HepG2 (cell line): ENCODE results near the gene PDCD2L. TPM values are rescaled to one million over a fixed set of nuclear protein-coding genes. Genes with fewer than 3 reads are reported as not detected.

Experiments
- ARNT ChIP-seq: fragments of 450-650 bp; IDR thresholded peaks from 2 replicates; pipeline ENCODE4 v1.6.1; 2017
- ELF3 ChIP-seq: IDR thresholded peaks from 2 replicates; pipeline ENCODE4 v1.6.1; 2016; ENCODE audit warnings: missing genetic modification reagents, missing compliant biosample characterization
- FOXK2 ChIP-seq: fragments of 450-650 bp; IDR thresholded peaks from 2 replicates; pipeline ENCODE4 v1.6.1; 2016
- NCOA5 ChIP-seq: sonication (generic); formaldehyde crosslinking; IDR thresholded peaks from 2 replicates; pipeline ENCODE4 v1.4.0; 2020; ENCODE audit warnings: missing genetic modification reagents
- PHF8 ChIP-seq: sonication (generic); formaldehyde crosslinking; IDR thresholded peaks from 2 replicates; pipeline ENCODE4 v1.5.0; 2020; ENCODE audit warnings: missing genetic modification reagents
- RARA ChIP-seq: IDR thresholded peaks from 2 replicates; pipeline ENCODE4 v1.6.1; 2016; ENCODE audit warnings: missing genetic modification reagents, missing compliant biosample characterization
- RBM39 ChIP-seq: fragments of 200-400 bp; formaldehyde crosslinking; IDR thresholded peaks from one replicate; pipeline ENCODE4 v1.6.1; 2018; ENCODE audit warnings: antibody characterized with exemption, mild to moderate bottlenecking, low read depth, low read length; ENCODE audit not compliant: poor library complexity, severe bottlenecking
- RFX1 ChIP-seq: fragments of 450-650 bp; IDR thresholded peaks from 2 replicates; pipeline ENCODE4 v1.6.1; 2017
- RFXANK ChIP-seq: IDR thresholded peaks from 2 replicates; pipeline ENCODE4 v1.6.1; 2016
- RFXAP ChIP-seq: sonication (generic); formaldehyde crosslinking; IDR thresholded peaks from 2 replicates; pipeline ENCODE4 v1.4.0; 2020; ENCODE audit warnings: missing genetic modification reagents, borderline replicate concordance
- SMAD3 ChIP-seq: sonication (generic); formaldehyde crosslinking; IDR thresholded peaks from 2 replicates; pipeline ENCODE4 v1.4.0; 2020; ENCODE audit warnings: missing genetic modification reagents
- TMF1 ChIP-seq: sonication (generic); formaldehyde crosslinking; IDR thresholded peaks from 2 replicates; pipeline ENCODE4 v1.8.1; 2022; ENCODE audit warnings: low read depth, missing genetic modification reagents
- YEATS4 ChIP-seq: sonication (generic); formaldehyde crosslinking; IDR thresholded peaks from 2 replicates; pipeline ENCODE4 v1.4.0; 2020; ENCODE audit warnings: missing genetic modification reagents, borderline replicate concordance
- ZFP1 ChIP-seq: IDR thresholded peaks from 2 replicates; pipeline ENCODE4 v1.6.1; 2016
- ZNF24 ChIP-seq: fragments of 450-650 bp; IDR thresholded peaks from 2 replicates; pipeline ENCODE4 v1.6.1; 2017; ENCODE audit warnings: antibody characterized with exemption, mild to moderate bottlenecking
- polyA plus RNA-seq, 8 experiments: library from polyadenylated mRNA; depleted of rRNA in 3 of 8; stranded (reverse) in 7 of 8; unstranded in 1 of 8; fragments of >200 nt; fragmentation: Illumina TruSeq in 4 of 8; extraction: Trizol in 4 of 8; gene quantifications; 2 replicates each; pipeline versions ENCODE4 v1.2.1 to v1.2.3, GENCODE V29; 2011 to 2016; ENCODE audit warnings: low read depth in 4 of 8, missing spikeins in 1 of 8, mixed read lengths in 1 of 8; ENCODE audit not compliant: insufficient read depth in 1 of 8
- total RNA-seq, 5 experiments: library from RNA; depleted of rRNA; stranded (reverse); fragments of >200 nt; fragmentation: Illumina TruSeq; extraction: Trizol; gene quantifications; 2 replicates each; pipeline ENCODE4 v1.2.3, GENCODE V29; 2016; ENCODE audit warnings: low read depth in 1 of 5
- TF ChIP-seq, protein P1 (sequence below): IDR thresholded peaks from 2 replicates; pipeline ENCODE4 v1.6.1; 2016; ENCODE audit warnings: mild to moderate bottlenecking
- TF ChIP-seq, protein P2 (sequence below): IDR thresholded peaks from 2 replicates; pipeline ENCODE4 v1.6.1; 2016; ENCODE audit warnings: low read depth, control low read depth
- TF ChIP-seq, protein P3 (sequence below): sonication (generic); formaldehyde crosslinking; IDR thresholded peaks from 2 replicates; pipeline ENCODE4 v1.4.0; 2020; ENCODE audit warnings: missing genetic modification reagents, mild to moderate bottlenecking, borderline replicate concordance
- TF ChIP-seq, protein P4 (sequence below): conservative IDR thresholded peaks from 2 replicates; pipeline ENCODE4 v1.6.1; 2018; ENCODE audit warnings: missing genetic modification reagents
- TF ChIP-seq, protein P5 (sequence below): sonication (generic); formaldehyde crosslinking; IDR thresholded peaks from 2 replicates; pipeline ENCODE4 v1.4.0; 2020; ENCODE audit warnings: missing genetic modification reagents
- TF ChIP-seq, protein P6 (sequence below): sonication (generic); formaldehyde crosslinking; IDR thresholded peaks from 2 replicates; pipeline ENCODE4 v1.4.0; 2020; ENCODE audit warnings: missing genetic modification reagents
- TF ChIP-seq, protein P7 (sequence below): sonication (generic); formaldehyde crosslinking; IDR thresholded peaks from 2 replicates; pipeline ENCODE4 v1.5.0; 2020; ENCODE audit warnings: missing genetic modification reagents

PDCD2L gene
- total and polyA plus RNA-seq, 2 of the 13 experiments (the other 11 are each of a cell fraction or from before 2014, with no cell fraction given): 29.3 to 35.2 TPM

DNA sequence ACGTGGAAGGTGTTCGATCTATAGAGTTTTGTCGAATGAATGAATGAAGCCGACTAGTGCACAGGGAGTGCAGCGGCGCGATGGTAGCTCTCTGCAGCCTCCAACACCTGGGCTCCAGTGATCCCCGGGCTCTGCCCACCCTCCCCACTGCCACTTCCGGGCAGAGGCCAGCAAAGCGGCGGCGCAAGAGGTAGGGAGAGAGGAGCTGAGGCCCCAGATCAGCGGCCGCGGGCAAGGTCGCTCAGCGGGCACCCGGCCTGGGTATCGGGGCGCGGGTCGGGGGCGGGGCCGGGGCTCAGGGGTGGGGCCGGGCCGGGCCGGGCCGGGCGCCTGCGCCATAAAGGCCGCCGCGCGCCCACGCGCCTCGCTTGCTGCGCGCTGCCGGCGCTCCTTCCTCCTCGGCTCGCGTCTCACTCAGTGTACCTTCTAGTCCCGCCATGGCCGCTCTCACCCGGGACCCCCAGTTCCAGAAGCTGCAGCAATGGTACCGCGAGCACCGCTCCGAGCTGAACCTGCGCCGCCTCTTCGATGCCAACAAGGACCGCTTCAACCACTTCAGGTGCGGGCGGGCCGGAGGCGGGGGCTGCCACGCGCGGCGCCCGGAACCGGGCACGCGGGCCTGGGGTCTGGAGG lies 39.3 kb upstream of the PDCD2L start, which contains the start of gene GPI (continued):
- TF ChIP-seq, protein P1, sequence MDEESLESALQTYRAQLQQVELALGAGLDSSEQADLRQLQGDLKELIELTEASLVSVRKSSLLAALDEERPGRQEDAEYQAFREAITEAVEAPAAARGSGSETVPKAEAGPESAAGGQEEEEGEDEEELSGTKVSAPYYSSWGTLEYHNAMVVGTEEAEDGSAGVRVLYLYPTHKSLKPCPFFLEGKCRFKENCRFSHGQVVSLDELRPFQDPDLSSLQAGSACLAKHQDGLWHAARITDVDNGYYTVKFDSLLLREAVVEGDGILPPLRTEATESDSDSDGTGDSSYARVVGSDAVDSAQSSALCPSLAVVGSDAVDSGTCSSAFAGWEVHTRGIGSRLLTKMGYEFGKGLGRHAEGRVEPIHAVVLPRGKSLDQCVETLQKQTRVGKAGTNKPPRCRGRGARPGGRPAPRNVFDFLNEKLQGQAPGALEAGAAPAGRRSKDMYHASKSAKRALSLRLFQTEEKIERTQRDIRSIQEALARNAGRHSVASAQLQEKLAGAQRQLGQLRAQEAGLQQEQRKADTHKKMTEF (CRISPR knock-in tag): peak; percentile 34; the same call in 1 of the 2 replicates
- no peak for TF ChIP-seq ZFP1 (CRISPR knock-in tag)
- no peak for TF ChIP-seq RFX1
- no peak for TF ChIP-seq SMAD3 (CRISPR knock-in tag)
- TF ChIP-seq, protein P2, sequence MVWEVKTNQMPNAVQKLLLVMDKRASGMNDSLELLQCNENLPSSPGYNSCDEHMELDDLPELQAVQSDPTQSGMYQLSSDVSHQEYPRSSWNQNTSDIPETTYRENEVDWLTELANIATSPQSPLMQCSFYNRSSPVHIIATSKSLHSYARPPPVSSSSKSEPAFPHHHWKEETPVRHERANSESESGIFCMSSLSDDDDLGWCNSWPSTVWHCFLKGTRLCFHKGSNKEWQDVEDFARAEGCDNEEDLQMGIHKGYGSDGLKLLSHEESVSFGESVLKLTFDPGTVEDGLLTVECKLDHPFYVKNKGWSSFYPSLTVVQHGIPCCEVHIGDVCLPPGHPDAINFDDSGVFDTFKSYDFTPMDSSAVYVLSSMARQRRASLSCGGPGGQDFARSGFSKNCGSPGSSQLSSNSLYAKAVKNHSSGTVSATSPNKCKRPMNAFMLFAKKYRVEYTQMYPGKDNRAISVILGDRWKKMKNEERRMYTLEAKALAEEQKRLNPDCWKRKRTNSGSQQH: peak; percentile 90
- no peak for TF ChIP-seq ARNT
- no peak for TF ChIP-seq NCOA5 (CRISPR knock-in tag)
- TF ChIP-seq, protein P3, sequence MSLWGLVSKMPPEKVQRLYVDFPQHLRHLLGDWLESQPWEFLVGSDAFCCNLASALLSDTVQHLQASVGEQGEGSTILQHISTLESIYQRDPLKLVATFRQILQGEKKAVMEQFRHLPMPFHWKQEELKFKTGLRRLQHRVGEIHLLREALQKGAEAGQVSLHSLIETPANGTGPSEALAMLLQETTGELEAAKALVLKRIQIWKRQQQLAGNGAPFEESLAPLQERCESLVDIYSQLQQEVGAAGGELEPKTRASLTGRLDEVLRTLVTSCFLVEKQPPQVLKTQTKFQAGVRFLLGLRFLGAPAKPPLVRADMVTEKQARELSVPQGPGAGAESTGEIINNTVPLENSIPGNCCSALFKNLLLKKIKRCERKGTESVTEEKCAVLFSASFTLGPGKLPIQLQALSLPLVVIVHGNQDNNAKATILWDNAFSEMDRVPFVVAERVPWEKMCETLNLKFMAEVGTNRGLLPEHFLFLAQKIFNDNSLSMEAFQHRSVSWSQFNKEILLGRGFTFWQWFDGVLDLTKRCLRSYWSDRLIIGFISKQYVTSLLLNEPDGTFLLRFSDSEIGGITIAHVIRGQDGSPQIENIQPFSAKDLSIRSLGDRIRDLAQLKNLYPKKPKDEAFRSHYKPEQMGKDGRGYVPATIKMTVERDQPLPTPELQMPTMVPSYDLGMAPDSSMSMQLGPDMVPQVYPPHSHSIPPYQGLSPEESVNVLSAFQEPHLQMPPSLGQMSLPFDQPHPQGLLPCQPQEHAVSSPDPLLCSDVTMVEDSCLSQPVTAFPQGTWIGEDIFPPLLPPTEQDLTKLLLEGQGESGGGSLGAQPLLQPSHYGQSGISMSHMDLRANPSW (CRISPR knock-in tag): no peak
- peak; percentile 84 for TF ChIP-seq PHF8 (CRISPR knock-in tag)
- no peak for TF ChIP-seq YEATS4
- no peak for TF ChIP-seq RFXANK (CRISPR knock-in tag)
- TF ChIP-seq RBM39: no peak
- TF ChIP-seq, protein P4, sequence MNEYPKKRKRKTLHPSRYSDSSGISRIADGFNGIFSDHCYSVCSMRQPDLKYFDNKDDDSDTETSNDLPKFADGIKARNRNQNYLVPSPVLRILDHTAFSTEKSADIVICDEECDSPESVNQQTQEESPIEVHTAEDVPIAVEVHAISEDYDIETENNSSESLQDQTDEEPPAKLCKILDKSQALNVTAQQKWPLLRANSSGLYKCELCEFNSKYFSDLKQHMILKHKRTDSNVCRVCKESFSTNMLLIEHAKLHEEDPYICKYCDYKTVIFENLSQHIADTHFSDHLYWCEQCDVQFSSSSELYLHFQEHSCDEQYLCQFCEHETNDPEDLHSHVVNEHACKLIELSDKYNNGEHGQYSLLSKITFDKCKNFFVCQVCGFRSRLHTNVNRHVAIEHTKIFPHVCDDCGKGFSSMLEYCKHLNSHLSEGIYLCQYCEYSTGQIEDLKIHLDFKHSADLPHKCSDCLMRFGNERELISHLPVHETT (CRISPR knock-in tag): no peak
- TF ChIP-seq, protein P5, sequence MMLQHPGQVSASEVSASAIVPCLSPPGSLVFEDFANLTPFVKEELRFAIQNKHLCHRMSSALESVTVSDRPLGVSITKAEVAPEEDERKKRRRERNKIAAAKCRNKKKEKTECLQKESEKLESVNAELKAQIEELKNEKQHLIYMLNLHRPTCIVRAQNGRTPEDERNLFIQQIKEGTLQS (CRISPR knock-in tag): 0 out of 2 replicates have a peak, but pooled peaks have one; percentile 15
- TF ChIP-seq RFXAP (CRISPR knock-in tag): no peak
- TF ChIP-seq ZNF24: no peak; the same call in 1 of the 2 replicates
- peak; percentile 68; the same call in 1 of the 2 replicates for TF ChIP-seq RARA (CRISPR knock-in tag)
- TF ChIP-seq ELF3 (CRISPR knock-in tag): peak; percentile 21; the same call in 1 of the 2 replicates
- TF ChIP-seq TMF1: peak; percentile 59; the same call in 1 of the 2 replicates
- TF ChIP-seq, protein P6, sequence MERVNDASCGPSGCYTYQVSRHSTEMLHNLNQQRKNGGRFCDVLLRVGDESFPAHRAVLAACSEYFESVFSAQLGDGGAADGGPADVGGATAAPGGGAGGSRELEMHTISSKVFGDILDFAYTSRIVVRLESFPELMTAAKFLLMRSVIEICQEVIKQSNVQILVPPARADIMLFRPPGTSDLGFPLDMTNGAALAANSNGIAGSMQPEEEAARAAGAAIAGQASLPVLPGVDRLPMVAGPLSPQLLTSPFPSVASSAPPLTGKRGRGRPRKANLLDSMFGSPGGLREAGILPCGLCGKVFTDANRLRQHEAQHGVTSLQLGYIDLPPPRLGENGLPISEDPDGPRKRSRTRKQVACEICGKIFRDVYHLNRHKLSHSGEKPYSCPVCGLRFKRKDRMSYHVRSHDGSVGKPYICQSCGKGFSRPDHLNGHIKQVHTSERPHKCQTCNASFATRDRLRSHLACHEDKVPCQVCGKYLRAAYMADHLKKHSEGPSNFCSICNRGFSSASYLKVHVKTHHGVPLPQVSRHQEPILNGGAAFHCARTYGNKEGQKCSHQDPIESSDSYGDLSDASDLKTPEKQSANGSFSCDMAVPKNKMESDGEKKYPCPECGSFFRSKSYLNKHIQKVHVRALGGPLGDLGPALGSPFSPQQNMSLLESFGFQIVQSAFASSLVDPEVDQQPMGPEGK (CRISPR knock-in tag): peak; percentile 34
- TF ChIP-seq, protein P7, sequence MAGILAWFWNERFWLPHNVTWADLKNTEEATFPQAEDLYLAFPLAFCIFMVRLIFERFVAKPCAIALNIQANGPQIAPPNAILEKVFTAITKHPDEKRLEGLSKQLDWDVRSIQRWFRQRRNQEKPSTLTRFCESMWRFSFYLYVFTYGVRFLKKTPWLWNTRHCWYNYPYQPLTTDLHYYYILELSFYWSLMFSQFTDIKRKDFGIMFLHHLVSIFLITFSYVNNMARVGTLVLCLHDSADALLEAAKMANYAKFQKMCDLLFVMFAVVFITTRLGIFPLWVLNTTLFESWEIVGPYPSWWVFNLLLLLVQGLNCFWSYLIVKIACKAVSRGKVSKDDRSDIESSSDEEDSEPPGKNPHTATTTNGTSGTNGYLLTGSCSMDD (CRISPR knock-in tag): no peak
- no peak for TF ChIP-seq FOXK2
